ENCODE results near the gene VAV3. TPM values are rescaled to one million over a fixed set of nuclear protein-coding genes. Genes with fewer than 3 reads are reported as not detected.

Gene VAV3
- total and polyA plus RNA-seq, 12 donors = 0.72 to 3.4 (median 1.9) TPM

- DNase-seq (no peak), ATAC-seq (no peak)
- 84 to 89% methylated on average over 3 of the region's 3 CpGs for whole genome bisulfite sequencing, 2 donors
- Histone ChIP-seq H3K4me1 (peaks cover 0 to 9% (median 0%) of the 10 kb centered on the region in 9 donors), H3K9me3 (no peaks in the 10 kb centered on the region), H3K27me3 (no peaks in the 10 kb centered on the region), H3K36me3 (peaks cover 0 to under 1% (median 0%) of the 10 kb centered on the region in 9 donors), H3K27ac (no peak overlapping the region), H3K4me3 (no peak overlapping the region)
- TF ChIP-seq, protein P1, sequence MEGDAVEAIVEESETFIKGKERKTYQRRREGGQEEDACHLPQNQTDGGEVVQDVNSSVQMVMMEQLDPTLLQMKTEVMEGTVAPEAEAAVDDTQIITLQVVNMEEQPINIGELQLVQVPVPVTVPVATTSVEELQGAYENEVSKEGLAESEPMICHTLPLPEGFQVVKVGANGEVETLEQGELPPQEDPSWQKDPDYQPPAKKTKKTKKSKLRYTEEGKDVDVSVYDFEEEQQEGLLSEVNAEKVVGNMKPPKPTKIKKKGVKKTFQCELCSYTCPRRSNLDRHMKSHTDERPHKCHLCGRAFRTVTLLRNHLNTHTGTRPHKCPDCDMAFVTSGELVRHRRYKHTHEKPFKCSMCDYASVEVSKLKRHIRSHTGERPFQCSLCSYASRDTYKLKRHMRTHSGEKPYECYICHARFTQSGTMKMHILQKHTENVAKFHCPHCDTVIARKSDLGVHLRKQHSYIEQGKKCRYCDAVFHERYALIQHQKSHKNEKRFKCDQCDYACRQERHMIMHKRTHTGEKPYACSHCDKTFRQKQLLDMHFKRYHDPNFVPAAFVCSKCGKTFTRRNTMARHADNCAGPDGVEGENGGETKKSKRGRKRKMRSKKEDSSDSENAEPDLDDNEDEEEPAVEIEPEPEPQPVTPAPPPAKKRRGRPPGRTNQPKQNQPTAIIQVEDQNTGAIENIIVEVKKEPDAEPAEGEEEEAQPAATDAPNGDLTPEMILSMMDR (IDR thresholded peaks at IDR 0.05) = no peak
- intact Hi-C loops (cut with DNase I) = no loop called here
Measured at GRCh38 chr1:107777664-107778047, 187.3 kb downstream of the VAV3 start.

DNA sequence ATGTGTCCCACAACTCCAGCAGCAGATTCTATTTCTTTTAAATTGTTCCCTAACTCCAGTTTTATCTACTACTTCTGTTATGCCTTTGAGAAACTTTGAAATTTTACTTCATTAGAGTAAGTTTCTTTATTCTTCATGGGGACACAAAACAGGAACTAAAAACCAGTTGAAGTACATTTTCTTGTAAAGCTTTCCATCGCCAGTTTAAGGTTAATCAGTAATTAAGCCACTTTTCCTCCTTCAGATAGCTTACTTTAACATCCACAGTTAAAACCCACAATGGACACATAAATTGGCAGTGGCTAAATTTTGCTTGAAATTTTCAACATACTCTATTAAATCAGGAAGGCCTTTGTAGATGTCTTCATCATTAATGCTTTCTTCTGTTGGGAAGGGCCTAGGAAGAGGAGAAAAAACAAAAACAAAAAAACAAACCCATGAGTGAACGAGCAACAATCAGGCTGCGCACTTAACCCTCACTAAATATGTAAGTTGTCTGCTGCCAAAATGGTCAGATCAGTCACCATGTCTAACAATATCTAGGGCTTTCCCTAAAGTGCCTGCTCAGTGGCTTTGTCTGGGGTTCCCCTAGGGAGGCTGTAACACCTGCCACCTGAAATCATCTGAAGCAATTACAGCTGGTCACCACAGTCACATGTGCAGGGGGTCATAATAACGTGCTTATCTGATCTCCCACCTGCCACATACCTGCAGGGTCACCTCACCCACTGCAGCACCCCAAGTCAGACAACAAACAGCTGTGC is 187.9 kb downstream of the VAV3 start:
- 76 to 79% methylated on average over 4 of the region's 4 CpGs for WGBS, 2 donors
- no peaks in the 10 kb centered on the region for H3K27me3 ChIP-seq

GRCh38 chr1:107771377-107771776 is 193.6 kb downstream of the VAV3 start:
- intact Hi-C loops (cut with DNase I) = no loop called here
- Histone ChIP-seq H3K27me3 (no peaks in the 10 kb centered on the region), H3K27ac (no peak overlapping the region), H3K4me3 (no peak overlapping the region), H3K36me3 (peaks cover 0 to 30% (median 0%) of the 10 kb centered on the region in 9 donors), H3K4me1 (peaks cover 0 to 8% (median 0%) of the 10 kb centered on the region in 9 donors), H3K9me3 (no peaks in the 10 kb centered on the region)
- TF ChIP-seq, protein P1 (IDR thresholded peaks at IDR 0.05) = no peak
- no peak for ATAC-seq
- 95% methylated on average over 13 of the region's 13 CpGs for WGBS, 2 donors
- no peak for DNase-seq

More for the DNA sequence above, 187.9 kb downstream of the VAV3 start:
- Histone ChIP-seq H3K36me3 (peaks cover 0 to 6% (median 0%) of the 10 kb centered on the region in 9 donors), H3K4me1 (peaks cover 0 to 3% (median 0%) of the 10 kb centered on the region in 9 donors), H3K4me3 (no peak overlapping the region), H3K9me3 (no peaks in the 10 kb centered on the region), H3K27ac (no peak overlapping the region)
- ATAC-seq = no peak
- TF ChIP-seq, protein P1 (IDR thresholded peaks at IDR 0.05) = no peak
- DNase-seq = no peak
- intact Hi-C loops (cut with DNase I) = no loop called here

DNA sequence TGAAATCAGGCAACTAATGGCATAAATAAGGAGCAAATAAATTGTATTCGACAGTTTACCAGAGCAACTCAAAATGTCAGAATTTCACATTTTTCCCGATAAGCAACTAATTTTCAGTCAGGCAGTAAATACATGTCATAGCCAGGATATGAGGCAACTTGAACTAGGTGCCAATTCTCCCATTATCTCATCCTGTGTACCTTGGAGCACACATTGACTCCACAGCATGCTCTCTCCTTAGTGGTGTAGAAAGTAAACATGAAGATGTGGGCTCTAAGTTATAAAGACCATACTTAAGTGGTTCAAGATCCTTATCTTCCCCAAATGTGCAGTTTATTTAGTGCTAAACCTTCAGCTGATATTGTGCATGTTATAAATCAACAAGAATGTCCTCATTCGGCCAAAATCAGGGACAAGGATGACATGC is 197.8 kb downstream of the VAV3 start:
- ATAC-seq = peak in 4 of 8 donors; percentile 74 to 87 (median 80)
- H3K27ac ChIP-seq = peak overlapping the region in 1 of 10 donors; percentile 34

More for the DNA sequence above, 197.8 kb downstream of the VAV3 start:
- no peak overlapping the region for H3K4me3 ChIP-seq
- TF ChIP-seq, protein P1 (IDR thresholded peaks at IDR 0.05) = no peak
- no peaks in the 10 kb centered on the region for H3K27me3 ChIP-seq
- H3K4me1 ChIP-seq = peaks cover 0 to 8% (median 0%) of the 10 kb centered on the region in 9 donors
- H3K36me3 ChIP-seq = peaks cover 0 to 42% (median 0%) of the 10 kb centered on the region in 9 donors
- 57 to 69% methylated on average over 3 of the region's 3 CpGs for WGBS, 2 donors
- no peak for DNase-seq
- H3K9me3 ChIP-seq = no peaks in the 10 kb centered on the region
- intact Hi-C loops (cut with DNase I) = no loop called here
